H1 (cell line): Measurements from ENCODE around the gene CCDC136. TPM values are rescaled to one million over a fixed set of nuclear protein-coding genes. Genes with fewer than 3 reads are reported as not detected.

Experiments used
- CTCF ChIA-PET: fragments of 300-600 bp; sonication (Branson Sonifier 250); formaldehyde crosslinking; loops from one replicate; lab custom pipeline; 2021; ENCODE audit not compliant: partially characterized antibody; lab: Charles Lee
- POLR2A ChIA-PET: fragments of 300-600 bp; sonication (Branson Sonifier 250); formaldehyde crosslinking; loops from one replicate; lab custom pipeline; 2021; ENCODE audit warnings: inconsistent platforms; ENCODE audit not compliant: partially characterized antibody; lab: Charles Lee
- DNase-seq, 2 experiments: peaks; one replicate each; pipeline versions ENCODE4 v3.0.0 to v3.0.0-alpha.2; 2010 to 2022; ENCODE audit warnings: low spot score in 2 of 2, low read depth in 1 of 2, mixed read lengths in 1 of 2
- FAIRE-seq: peaks from 2 replicates; lab custom pipeline; 2011; peaks lifted over from hg19 to GRCh38; lab: Jason Lieb, UNC
- H2AFZ ChIP-seq: 2 replicates; pipeline ENCODE4 v1.8.1; 2012; ENCODE audit warnings: low read length, inconsistent platforms
- H2AK5ac ChIP-seq: 2 replicates; pipeline ENCODE4 v1.6.1; 2013; ENCODE audit warnings: low read depth, low read length
- H2BK120ac ChIP-seq: replicated peaks from 2 replicates; pipeline ENCODE3; 2013; ENCODE audit warnings: low read depth, low read length, inconsistent platforms
- H2BK12ac ChIP-seq: 2 replicates; pipeline ENCODE4 v1.6.1; 2013; ENCODE audit warnings: low read depth, low read length
- H2BK15ac ChIP-seq: 2 replicates; pipeline ENCODE4 v1.6.1; 2013; ENCODE audit warnings: low read length
- H2BK20ac ChIP-seq: 2 replicates; pipeline ENCODE4 v1.6.1; 2013; ENCODE audit warnings: low read length
- H2BK5ac ChIP-seq: 2 replicates; pipeline ENCODE4 v1.6.1; 2013; ENCODE audit warnings: low read depth, low read length
- H3K14ac ChIP-seq: 2 replicates; pipeline ENCODE4 v1.6.1; 2013; ENCODE audit warnings: inconsistent platforms; ENCODE audit not compliant: insufficient read length
- H3K18ac ChIP-seq: 2 replicates; pipeline ENCODE4 v1.6.1; 2013; ENCODE audit warnings: low read length; ENCODE audit errors: extremely low read depth
- H3K23ac ChIP-seq: 2 replicates; pipeline ENCODE4 v1.6.1; 2013; ENCODE audit warnings: inconsistent platforms; ENCODE audit not compliant: insufficient read length
- H3K23me2 ChIP-seq: 2 replicates; pipeline ENCODE4 v1.6.1; 2013; ENCODE audit warnings: low read depth, low read length
- H3K27ac ChIP-seq: 2 replicates; pipeline ENCODE4 v1.6.1; 2011; ENCODE audit warnings: low read depth, low read length, inconsistent platforms
- H3K27me3 ChIP-seq, 4 experiments: replicated peaks in 1 of 4; 1 replicate in 1 of 4; 2 replicates in 3 of 4; pipeline versions ENCODE4 v1.6.1 to v1.8.1; 2011 to 2013; ENCODE audit warnings: low read length in 3 of 4, mild to moderate bottlenecking in 3 of 4, inconsistent platforms in 2 of 4, mixed read lengths in 2 of 4, moderate library complexity in 1 of 4; ENCODE audit not compliant: control insufficient read depth in 3 of 4, insufficient read depth in 3 of 4; ENCODE audit errors: extremely low read depth in 1 of 4
- H3K36me3 ChIP-seq, 4 experiments: 2 replicates each; pipeline versions ENCODE4 v1.6.1 to v1.8.1; 2011 to 2013; ENCODE audit warnings: mild to moderate bottlenecking in 4 of 4, low read length in 3 of 4, moderate library complexity in 2 of 4, control low read depth in 1 of 4, inconsistent platforms in 1 of 4; ENCODE audit not compliant: insufficient read depth in 4 of 4, control insufficient read depth in 2 of 4
- H3K4ac ChIP-seq: replicated peaks from 2 replicates; pipeline ENCODE3; 2013; ENCODE audit warnings: low read length, low read depth, mixed read lengths, inconsistent platforms; ENCODE audit not compliant: insufficient read length
- H3K4me1 ChIP-seq, 4 experiments: replicated peaks in 1 of 4; 1 replicate in 1 of 4; 2 replicates in 3 of 4; pipeline versions ENCODE4 v1.6.1 to v1.8.1; 2011 to 2013; ENCODE audit warnings: low read length in 3 of 4, inconsistent platforms in 2 of 4, mixed read lengths in 1 of 4; ENCODE audit not compliant: insufficient read depth in 4 of 4, control insufficient read depth in 3 of 4
- H3K4me2 ChIP-seq, 2 experiments: 2 replicates each; pipeline versions ENCODE4 v1.6.1 to v1.8.1; 2011 to 2013; ENCODE audit warnings: low read depth in 2 of 2, low read length in 2 of 2, control low read depth in 1 of 2, inconsistent platforms in 1 of 2, mild to moderate bottlenecking in 1 of 2; ENCODE audit not compliant: insufficient read depth in 1 of 2
- H3K4me3 ChIP-seq, 4 experiments: fragments of 200-600, 300-600 bp in 1 of 4; sonication (generic), shearing (Covaris generic), sonication (Bioruptor Twin) in 1 of 4; 2 replicates each; pipeline versions ENCODE4 v1.5.1 to v1.8.1; 2011 to 2016; ENCODE audit warnings: low read length in 4 of 4, low read depth in 3 of 4, control low read depth in 2 of 4, inconsistent platforms in 2 of 4, mild to moderate bottlenecking in 2 of 4, mixed read lengths in 1 of 4, moderate library complexity in 1 of 4; ENCODE audit not compliant: insufficient read depth in 2 of 4; ENCODE audit errors: extremely low read depth in 1 of 4
- H3K56ac ChIP-seq: replicated peaks from 2 replicates; pipeline ENCODE3; 2013; ENCODE audit warnings: low read depth, mild to moderate bottlenecking, mixed read lengths, low read length, inconsistent platforms; ENCODE audit not compliant: insufficient read length
- H3K79me1 ChIP-seq: 2 replicates; pipeline ENCODE4 v1.6.1; 2013; ENCODE audit warnings: low read depth, low read length, control low read depth
- H3K79me2 ChIP-seq, 2 experiments: 2 replicates each; pipeline versions ENCODE4 v1.6.1 to v1.8.1; 2012 to 2013; ENCODE audit warnings: low read length in 2 of 2, mild to moderate bottlenecking in 2 of 2, inconsistent platforms in 1 of 2; ENCODE audit not compliant: insufficient read depth in 2 of 2, control insufficient read depth in 1 of 2
- H3K9ac ChIP-seq, 4 experiments: replicated peaks in 1 of 4; 1 replicate in 1 of 4; 2 replicates in 3 of 4; pipeline versions ENCODE4 v1.6.1 to v1.8.1; 2011 to 2013; ENCODE audit warnings: low read depth in 3 of 4, low read length in 3 of 4, control low read depth in 2 of 4, mild to moderate bottlenecking in 2 of 4, moderate library complexity in 2 of 4, inconsistent platforms in 1 of 4; ENCODE audit errors: extremely low read depth in 1 of 4
- H3K9me3 ChIP-seq, 2 experiments: 2 replicates each; pipeline versions ENCODE4 v1.6.1 to v1.8.1; 2012 to 2013; ENCODE audit warnings: mild to moderate bottlenecking in 2 of 2, moderate library complexity in 2 of 2, control low read depth in 1 of 2, inconsistent platforms in 1 of 2, low read depth in 1 of 2, low read length in 1 of 2, mixed read lengths in 1 of 2; ENCODE audit not compliant: insufficient read depth in 2 of 2
- H4K20me1 ChIP-seq, 2 experiments: replicated peaks in 1 of 2; 2 replicates each; pipeline versions ENCODE3 to v1.8.1; 2011 to 2013; ENCODE audit warnings: inconsistent platforms in 2 of 2, low read length in 2 of 2, mild to moderate bottlenecking in 1 of 2; ENCODE audit not compliant: insufficient read depth in 2 of 2, control insufficient read depth in 1 of 2
- H4K5ac ChIP-seq: 2 replicates; pipeline ENCODE4 v1.6.1; 2013; ENCODE audit warnings: low read length, low read depth, mixed read lengths, inconsistent platforms; ENCODE audit not compliant: insufficient read length
- H4K8ac ChIP-seq: 2 replicates; pipeline ENCODE4 v1.8.0; 2013; ENCODE audit warnings: mild to moderate bottlenecking, moderate library complexity, low read length, inconsistent platforms; ENCODE audit not compliant: insufficient read depth; ENCODE audit errors: extremely low read depth
- H4K91ac ChIP-seq: replicated peaks from 2 replicates; pipeline ENCODE3; 2013; ENCODE audit warnings: low read length, mixed read lengths, inconsistent platforms; ENCODE audit not compliant: insufficient read length
- GTF2F1 ChIP-seq: IDR thresholded peaks from 2 replicates; pipeline ENCODE4 v1.6.1; 2012; ENCODE audit warnings: low read depth, low read length, improper control_type of control experiment, borderline replicate concordance
- MAX ChIP-seq: IDR thresholded peaks from 2 replicates; pipeline ENCODE4 v1.6.1; 2012; ENCODE audit warnings: inconsistent platforms
- POLR2AphosphoS5 ChIP-seq: IDR thresholded peaks from 2 replicates; pipeline ENCODE4 v1.6.1; 2011; ENCODE audit warnings: low read depth, low read length
- POU5F1 ChIP-seq: IDR thresholded peaks from 2 replicates; pipeline ENCODE4 v1.6.1; 2011; ENCODE audit warnings: low read depth, mild to moderate bottlenecking, low read length, moderate library complexity
- SIN3A ChIP-seq, 2 experiments: IDR thresholded peaks in 1 of 2; conservative IDR thresholded peaks in 1 of 2; 2 replicates each; pipeline ENCODE4 v1.6.1; 2011 to 2012; ENCODE audit warnings: low read length in 2 of 2, improper control_type of control experiment in 1 of 2, low read depth in 1 of 2, mild to moderate bottlenecking in 1 of 2
- TCF12 ChIP-seq: IDR thresholded peaks from 2 replicates; pipeline ENCODE4 v1.6.1; 2011; ENCODE audit warnings: low read depth, mild to moderate bottlenecking, low read length
- WGBS, 2 experiments: shearing (Covaris generic) in 1 of 2; methylation state at CpG; one replicate each; pipeline versions ENCODE4 v1.1.6 to v1.1.7; 2013 to 2015; ENCODE audit warnings: low lambda C conversion rate in 2 of 2, mixed read lengths in 2 of 2, inconsistent platforms in 1 of 2, low coverage in 1 of 2, missing lambda C conversion rate in 1 of 2; ENCODE audit not compliant: insufficient replicate concordance in 2 of 2, insufficient coverage in 1 of 2, insufficient read length in 1 of 2; ENCODE audit errors: extremely low coverage in 1 of 2, missing lambda C conversion rate in 1 of 2; 5-methylcytosine and 5-hydroxymethylcytosine counted together
- polyA plus RNA-seq, 7 experiments: library from polyadenylated mRNA; depleted of rRNA in 3 of 7; stranded (reverse) in 5 of 7; unstranded in 2 of 7; fragments of >200 nt in 5 of 7; fragments of 200-250 nt in 2 of 7; gene quantifications; 1 replicate in 5 of 7; 2 replicates in 1 of 7; 4 replicates in 1 of 7; pipeline versions ENCODE4 v1.2.1 to v1.2.3, GENCODE V29; 2011 to 2013; ENCODE audit warnings: missing spikeins in 2 of 7, mixed read lengths in 2 of 7
- total RNA-seq: library from RNA; stranded (reverse); fragmentation: NEBNext Ultra II Directional; extraction: Animal tissue kit (Norgen Biotek cat#: 25700); gene quantifications from 2 replicates; pipeline ENCODE4 v1.2.1, GENCODE V29; 2021

CCDC136 gene
- total and polyA plus RNA-seq, 2 of the 8 experiments (the other 6 are each of a cell fraction or from before 2014, with no cell fraction given): 35.6 to 47.7 TPM

- no peak overlapping the region for H2BK20ac ChIP-seq
- no peak overlapping the region for H3K14ac ChIP-seq
- 93% methylated on average over 4 of the region's 4 CpGs; no CpG with 5 or more reads in 1 of the 2 experiments for WGBS, 2 experiments
- H2BK15ac ChIP-seq: no peak overlapping the region
- no peak overlapping the region for H3K23ac ChIP-seq
- H3K18ac ChIP-seq: no peak overlapping the region
- no peak overlapping the region for H3K27ac ChIP-seq
- TF ChIP-seq POU5F1 (no peak), TCF12 (no peak), GTF2F1 (no peak), POLR2AphosphoS5 (no peak), SIN3A (conservative IDR thresholded peaks at IDR 0.05 in 1 of 2, IDR thresholded peaks at IDR 0.05 in 1 of 2; ENCODE audit: low read depth in 1 of 2, low read length in 2 of 2) (no peak), MAX (no peak)
- H2BK12ac ChIP-seq: no peak overlapping the region
- no peak overlapping the region for H3K4ac ChIP-seq
- CTCF ChIA-PET: interaction anchor here (0.7 to 1.3 kb wide), 3 partner anchors 8 to 118 kb away, joined by 3 to 7 read pairs (median 3); no protein-coding TSS in a partner anchor
- H3K4me3 ChIP-seq: no peak overlapping the region
- peaks cover 0 to 1% (median 0%) of the 10 kb centered on the region in 4 experiments; a peak in 2 of 7 replicates for H3K27me3 ChIP-seq
- H3K56ac ChIP-seq: no peak overlapping the region
- peaks cover 19 to 30% of the 10 kb centered on the region in 2 experiments for H4K20me1 ChIP-seq
- H3K36me3 ChIP-seq: no peaks in the 10 kb centered on the region; a peak in 3 of 8 replicates
- no peak overlapping the region for H2BK120ac ChIP-seq
- peaks cover 0 to 5% (median 2%) of the 10 kb centered on the region in 4 experiments; a peak in 3 of 7 replicates for H3K4me1 ChIP-seq
- peaks cover 53 to 79% of the 10 kb centered on the region in 2 experiments for H3K79me2 ChIP-seq
- DNase-seq: no peak
- no peak overlapping the region for H2AK5ac ChIP-seq
- no peak overlapping the region for H3K9ac ChIP-seq
- FAIRE-seq: no peak
- H3K23me2 ChIP-seq: peaks cover 7% of the 10 kb centered on the region
- no peak overlapping the region for H4K8ac ChIP-seq
- no peak overlapping the region for H4K5ac ChIP-seq
- no peak overlapping the region for H3K4me2 ChIP-seq
- no peaks in the 10 kb centered on the region for H3K9me3 ChIP-seq
- POLR2A ChIA-PET: interaction anchor here (0.8 to 1.3 kb wide), 3 partner anchors 9 to 39 kb away, joined by 3 to 4 read pairs (median 3); no protein-coding TSS in a partner anchor
- H2AFZ ChIP-seq: no peak overlapping the region
- H2BK5ac ChIP-seq: no peak overlapping the region
- H4K91ac ChIP-seq: no peak overlapping the region
- no peaks in the 10 kb centered on the region; the same call in 1 of the 2 replicates for H3K79me1 ChIP-seq
Observed at GRCh38 chr7:128742206-128742605, 49.6 kb upstream of the CCDC136 start.
